Activated T-cell treated with anti-CD3 and anti-CD28 coated beads, Interleukin-2, amount 50 U/mL, for 24 hours (primary cell): ENCODE results near the gene TBX5.
"Not testable (repeated sequence)": the region's sequence is repeated elsewhere in the genome, so short reads cannot be mapped to it uniquely, and the experiment has no call there.

Experiments
- DNase-seq: peaks from one replicate; pipeline ENCODE4 v3.0.0-alpha.2; 2020
- H3K27ac Mint-ChIP-seq: 2 replicates; pipeline ENCODE4 v1.8.0; 2020; ENCODE audit warnings: mild to moderate bottlenecking, mixed read lengths
- H3K27me3 Mint-ChIP-seq: 2 replicates; pipeline ENCODE4 v1.8.0; 2020; ENCODE audit warnings: mixed read lengths
- H3K36me3 Mint-ChIP-seq: 2 replicates; pipeline ENCODE4 v1.8.0; 2020; ENCODE audit warnings: low read depth, mixed read lengths
- H3K4me1 Mint-ChIP-seq: 2 replicates; pipeline ENCODE4 v1.8.0; 2020; ENCODE audit warnings: low read depth, mixed read lengths
- H3K4me3 Mint-ChIP-seq: 2 replicates; pipeline ENCODE4 v1.8.0; 2020; ENCODE audit warnings: mild to moderate bottlenecking, moderate library complexity, mixed read lengths
- H3K9me3 Mint-ChIP-seq: 2 replicates; pipeline ENCODE4 v1.8.0; 2020; ENCODE audit warnings: mixed read lengths

The TBX5 gene

DNA sequence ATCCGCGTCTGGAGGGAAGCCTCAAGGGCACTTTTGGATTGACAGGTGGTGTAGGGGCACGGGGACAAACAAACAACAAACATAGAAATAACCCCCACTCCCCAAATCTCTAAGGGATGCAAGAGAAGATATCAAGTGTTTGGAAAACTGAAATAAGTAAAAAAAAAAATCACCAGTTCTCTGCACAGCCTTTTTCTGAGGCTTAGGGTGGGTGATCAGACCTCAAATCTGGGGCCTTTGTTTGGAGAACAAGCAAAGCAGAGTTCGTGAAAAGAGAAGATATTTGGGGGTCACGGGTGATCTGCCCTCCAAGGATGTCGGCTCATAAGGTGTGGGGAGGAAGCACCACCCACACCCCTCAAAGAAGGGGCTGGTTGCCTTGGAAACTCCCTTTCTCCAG lies 10.7 kb downstream of the TBX5 start:
- Mint-ChIP-seq H3K4me3 (no peak overlapping the region), H3K27ac (no peak overlapping the region), H3K36me3 (no peaks in the 10 kb centered on the region), H3K9me3 (no peaks in the 10 kb centered on the region), H3K4me1 (no peaks in the 10 kb centered on the region), H3K27me3 (peaks cover 95% of the 10 kb centered on the region)
- DNase-seq, result no peak

DNA sequence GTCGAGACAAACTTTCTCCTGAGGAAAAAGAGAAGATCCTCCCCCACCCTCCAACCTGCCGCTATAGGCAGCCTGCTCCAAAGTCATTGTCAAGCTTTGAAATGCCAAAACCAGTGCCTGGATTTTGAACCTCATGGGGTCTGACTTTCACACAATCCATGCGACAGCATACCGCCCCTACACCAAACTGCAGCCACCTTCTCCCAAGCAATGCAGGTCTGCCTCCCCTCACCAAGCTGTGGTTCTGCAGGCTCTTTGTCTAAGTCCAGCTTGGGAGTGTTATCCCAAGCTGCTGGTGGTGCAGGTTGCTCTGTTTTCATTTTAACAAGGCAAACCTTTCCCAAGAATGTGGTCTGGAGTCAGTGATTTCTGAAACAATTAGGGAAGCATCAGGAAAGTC lies 12.4 kb downstream of the TBX5 start:
- Mint-ChIP-seq H3K27me3 (peaks cover 84% of the 10 kb centered on the region), H3K4me3 (no peak overlapping the region), H3K27ac (no peak overlapping the region), H3K9me3 (no peaks in the 10 kb centered on the region), H3K36me3 (no peaks in the 10 kb centered on the region), H3K4me1 (no peaks in the 10 kb centered on the region)
- no peak for DNase-seq

DNA sequence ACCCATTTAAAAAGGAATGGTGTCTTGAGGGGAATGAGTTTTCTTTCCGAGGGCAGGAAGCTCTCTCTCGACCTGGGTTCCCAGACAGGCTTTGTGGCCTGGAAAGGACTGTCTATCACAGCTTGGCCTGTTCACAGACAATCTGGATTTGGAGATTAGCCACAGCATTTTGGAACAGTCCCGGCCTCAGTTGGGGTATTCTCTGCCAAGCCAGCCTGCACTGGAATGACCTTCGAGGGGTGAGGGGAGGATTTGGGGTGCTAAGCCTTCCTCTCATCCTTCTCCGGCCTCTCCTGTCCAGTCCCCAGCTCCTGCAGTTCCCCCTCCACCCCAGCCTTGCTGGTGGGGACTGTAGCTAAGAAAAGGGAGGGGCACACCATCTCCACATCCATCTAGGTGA lies 13.0 kb downstream of the TBX5 start:
- no peaks in the 10 kb centered on the region for H3K4me1 Mint-ChIP-seq
- no peaks in the 10 kb centered on the region for H3K36me3 Mint-ChIP-seq
- no peak overlapping the region for H3K4me3 Mint-ChIP-seq
- H3K27me3 Mint-ChIP-seq, result peaks cover 77% of the 10 kb centered on the region
- H3K9me3 Mint-ChIP-seq, result no peaks in the 10 kb centered on the region
- DNase-seq, result no peak
- no peak overlapping the region for H3K27ac Mint-ChIP-seq

DNA sequence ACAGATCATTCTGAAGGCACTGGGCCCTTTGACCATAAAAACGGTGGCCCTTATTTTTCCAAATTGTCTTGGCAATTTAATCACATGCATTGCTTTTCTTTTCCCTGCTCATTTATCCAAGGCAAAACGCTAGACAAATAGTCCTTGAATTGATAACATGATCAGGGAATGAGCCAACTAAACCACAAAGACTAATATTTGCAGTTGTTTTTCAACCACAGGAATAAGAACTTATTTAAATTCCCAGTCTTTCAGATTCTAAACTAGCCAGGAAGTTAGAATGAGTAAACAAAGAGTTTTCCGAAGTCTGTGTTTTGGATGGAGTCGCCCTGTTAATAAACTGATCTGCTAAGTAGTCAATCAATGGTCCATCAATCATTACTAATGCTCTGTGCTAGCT lies 14.9 kb downstream of the TBX5 start:
- Mint-ChIP-seq H3K4me3 (no peak overlapping the region), H3K4me1 (no peaks in the 10 kb centered on the region), H3K27me3 (peaks cover 60% of the 10 kb centered on the region), H3K9me3 (no peaks in the 10 kb centered on the region), H3K27ac (no peak overlapping the region), H3K36me3 (no peaks in the 10 kb centered on the region)
- no peak for DNase-seq

DNA sequence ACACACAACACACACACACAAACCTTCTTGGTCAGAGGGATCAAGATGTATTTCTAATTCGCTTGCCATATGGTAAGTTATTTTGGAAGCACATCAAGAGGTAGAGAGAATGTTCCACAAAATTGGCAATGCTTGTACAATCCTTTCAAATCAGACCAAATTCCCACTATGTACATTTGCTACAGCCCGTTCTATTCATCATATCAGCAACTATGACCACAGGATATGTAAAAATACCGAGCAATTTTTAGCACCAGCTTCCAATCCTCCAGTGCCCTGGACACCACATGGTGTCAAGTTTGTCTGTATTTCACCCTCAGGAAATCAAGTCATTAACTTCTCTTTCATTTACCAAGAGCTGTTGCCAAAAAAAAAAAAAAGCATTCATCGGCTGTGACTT lies 21.2 kb downstream of the TBX5 start:
- Mint-ChIP-seq H3K9me3 (no peaks in the 10 kb centered on the region), H3K4me1 (no peaks in the 10 kb centered on the region), H3K36me3 (no peaks in the 10 kb centered on the region), H3K4me3 (no peak overlapping the region), H3K27me3 (peaks cover 23% of the 10 kb centered on the region), H3K27ac (no peak overlapping the region)
- no peak for DNase-seq

DNA sequence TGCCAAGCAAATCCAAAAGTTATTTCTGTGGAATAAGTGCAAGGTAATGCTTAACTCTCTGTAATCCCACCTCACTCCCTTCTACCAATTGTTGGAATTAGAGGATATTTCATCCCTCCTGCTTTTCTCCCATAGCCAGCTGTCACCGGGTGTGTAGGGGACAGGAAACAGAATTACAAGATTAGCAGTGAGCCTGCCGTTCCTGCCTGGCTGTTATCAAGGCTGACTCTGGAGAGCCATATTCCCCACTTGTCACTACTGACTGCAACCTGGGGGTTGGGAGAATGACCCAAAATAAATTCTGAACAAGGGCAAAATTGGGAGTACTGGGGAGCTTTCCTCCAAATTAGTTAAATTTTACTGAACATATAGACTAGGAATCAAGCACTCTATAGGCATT lies 24.8 kb downstream of the TBX5 start:
- H3K9me3 Mint-ChIP-seq, result no peaks in the 10 kb centered on the region
- H3K4me1 Mint-ChIP-seq, result no peaks in the 10 kb centered on the region
- DNase-seq, result no peak
- H3K4me3 Mint-ChIP-seq, result no peak overlapping the region
- H3K36me3 Mint-ChIP-seq, result no peaks in the 10 kb centered on the region
- peaks cover 22% of the 10 kb centered on the region for H3K27me3 Mint-ChIP-seq
- H3K27ac Mint-ChIP-seq, result no peak overlapping the region

DNA sequence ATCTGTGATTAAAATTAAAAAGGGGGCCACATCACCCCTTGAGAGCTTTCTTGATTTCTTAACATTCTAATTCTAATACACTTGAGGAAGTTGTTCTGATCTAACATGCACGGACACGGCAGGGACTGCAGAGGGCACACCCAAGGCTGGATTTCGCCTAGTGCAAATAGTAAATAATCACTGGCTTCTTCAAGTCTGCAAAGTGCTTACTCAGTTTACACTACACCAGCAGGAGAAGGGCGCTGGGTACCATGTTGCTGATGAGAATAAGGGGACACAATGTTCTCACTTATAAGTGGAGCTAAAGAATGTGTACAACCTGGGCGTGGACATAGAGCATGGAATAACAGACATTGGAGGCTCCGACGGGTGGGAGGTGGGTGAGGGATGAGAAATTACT lies 34.2 kb downstream of the TBX5 start:
- Mint-ChIP-seq H3K27me3 (peaks cover 13% of the 10 kb centered on the region), H3K27ac (no peak overlapping the region)
- DNase-seq, result no peak

DNA sequence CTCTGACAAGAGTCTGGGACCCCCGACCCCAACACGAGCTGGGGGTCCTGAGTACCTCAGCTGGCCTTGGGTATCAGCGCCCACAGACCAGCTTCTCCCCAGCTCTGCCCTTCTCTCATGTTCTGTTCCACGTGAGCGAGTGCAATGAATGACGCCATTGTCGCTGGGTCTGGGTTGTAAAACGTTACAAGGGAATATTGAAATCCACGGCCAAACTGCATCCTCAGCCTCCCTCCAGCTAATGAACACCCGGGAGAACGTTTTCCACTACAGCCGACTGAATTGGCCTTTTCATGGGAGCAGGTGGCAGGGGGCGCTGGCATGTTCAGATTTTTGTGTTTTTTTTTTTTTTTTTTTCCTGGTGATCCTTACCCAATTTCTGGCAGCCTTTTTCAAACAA lies 34.7 kb downstream of the TBX5 start:
- Mint-ChIP-seq H3K27ac (no peak overlapping the region), H3K36me3 (no peaks in the 10 kb centered on the region), H3K4me3 (no peak overlapping the region), H3K4me1 (no peaks in the 10 kb centered on the region), H3K9me3 (peaks cover 2% of the 10 kb centered on the region), H3K27me3 (peaks cover 13% of the 10 kb centered on the region)
- DNase-seq, result no peak

More for the DNA sequence above, 34.2 kb downstream of the TBX5 start:
- no peaks in the 10 kb centered on the region for H3K4me1 Mint-ChIP-seq
- no peak overlapping the region for H3K4me3 Mint-ChIP-seq
- no peaks in the 10 kb centered on the region for H3K36me3 Mint-ChIP-seq
- H3K9me3 Mint-ChIP-seq, result no peaks in the 10 kb centered on the region

DNA sequence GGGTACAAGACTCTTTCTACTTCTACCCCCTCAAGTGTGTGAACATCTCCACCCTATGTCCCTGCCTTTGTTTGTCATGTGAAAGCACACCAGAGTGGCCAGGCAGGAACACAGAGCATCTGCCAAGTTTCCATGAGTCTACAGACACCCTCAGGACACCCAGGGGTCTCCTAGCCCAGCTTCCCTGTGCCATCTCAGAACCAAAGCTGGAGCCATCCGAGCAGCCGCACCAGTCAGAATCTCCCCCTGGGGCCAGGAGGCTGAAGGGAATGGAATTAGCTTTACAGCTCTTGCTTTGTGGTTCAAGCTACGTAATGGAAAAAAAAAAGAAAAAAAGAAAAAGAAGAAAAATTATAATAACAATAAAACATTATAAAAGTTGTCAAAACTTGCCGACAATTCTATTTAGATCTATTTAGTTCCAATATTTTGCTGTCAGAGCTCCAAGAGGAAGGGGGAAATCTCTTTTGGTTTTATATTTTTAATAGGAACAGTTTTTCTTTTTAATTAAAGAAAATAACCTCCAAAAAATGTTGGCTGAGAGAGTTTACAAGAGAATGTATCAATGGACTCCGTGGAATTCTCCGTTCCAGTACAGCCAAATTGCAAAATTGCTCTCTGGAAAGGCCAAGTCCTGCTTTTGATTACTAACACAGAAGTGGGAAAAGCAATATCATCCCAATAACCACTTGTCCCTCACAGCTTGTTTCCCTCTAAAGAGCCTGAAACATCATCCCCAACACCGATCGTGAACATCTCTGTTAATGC lies 37.1 kb downstream of the TBX5 start:
- Mint-ChIP-seq H3K27ac (no peak overlapping the region), H3K36me3 (no peaks in the 10 kb centered on the region), H3K4me3 (no peak overlapping the region), H3K4me1 (no peaks in the 10 kb centered on the region), H3K27me3 (peaks cover 7% of the 10 kb centered on the region), H3K9me3 (peaks cover 4% of the 10 kb centered on the region)
- DNase-seq, result no peak

DNA sequence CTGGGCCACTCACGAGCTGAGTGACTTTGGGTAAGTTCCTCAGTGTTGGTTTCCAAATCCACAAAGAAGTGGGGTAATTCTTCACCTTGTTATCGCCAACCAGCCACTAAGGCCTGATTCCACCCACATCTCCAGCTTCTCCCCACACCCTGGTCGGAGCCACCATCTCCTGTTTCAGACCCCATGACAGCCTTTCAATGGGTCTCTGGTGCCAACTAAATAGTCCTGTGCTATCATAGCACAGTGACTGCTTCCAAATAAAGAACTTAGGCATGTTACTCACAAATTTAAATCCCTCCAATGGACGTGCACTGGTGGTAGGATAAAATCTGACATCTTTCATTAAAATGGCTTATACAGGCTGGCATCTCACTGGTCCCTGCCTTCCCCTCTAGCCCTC lies 44.0 kb downstream of the TBX5 start:
- H3K27me3 Mint-ChIP-seq, result no peaks in the 10 kb centered on the region

DNA sequence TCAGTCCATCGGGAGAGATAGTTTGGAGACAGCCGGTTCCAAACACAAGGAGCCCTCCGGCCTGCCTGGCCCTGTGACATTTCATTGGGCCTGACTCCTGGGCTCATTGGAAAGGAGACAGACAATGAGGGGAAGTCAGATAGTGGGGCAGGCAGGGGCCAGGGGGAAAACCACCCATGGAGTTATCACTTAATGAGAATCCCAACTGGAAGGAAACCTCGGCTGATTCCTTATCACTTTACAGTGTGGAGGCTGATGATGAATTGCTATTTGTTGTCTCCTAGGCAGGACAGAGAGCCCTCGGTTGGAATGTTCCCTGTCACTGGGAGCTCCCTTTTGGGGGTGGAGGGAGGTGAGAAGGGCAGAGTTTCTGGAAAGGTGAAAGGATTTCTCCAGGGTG lies 44.4 kb downstream of the TBX5 start:
- H3K9me3 Mint-ChIP-seq, result peaks cover 4% of the 10 kb centered on the region
- H3K36me3 Mint-ChIP-seq, result no peaks in the 10 kb centered on the region
- no peak overlapping the region for H3K4me3 Mint-ChIP-seq
- H3K4me1 Mint-ChIP-seq, result no peaks in the 10 kb centered on the region
- no peak for DNase-seq
- H3K27ac Mint-ChIP-seq, result no peak overlapping the region
- no peaks in the 10 kb centered on the region for H3K27me3 Mint-ChIP-seq

More for the DNA sequence above, 44.0 kb downstream of the TBX5 start:
- DNase-seq, result no peak
- Mint-ChIP-seq H3K4me3 (no peak overlapping the region), H3K36me3 (no peaks in the 10 kb centered on the region), H3K4me1 (no peaks in the 10 kb centered on the region), H3K27ac (no peak overlapping the region), H3K9me3 (peaks cover 4% of the 10 kb centered on the region)

DNA sequence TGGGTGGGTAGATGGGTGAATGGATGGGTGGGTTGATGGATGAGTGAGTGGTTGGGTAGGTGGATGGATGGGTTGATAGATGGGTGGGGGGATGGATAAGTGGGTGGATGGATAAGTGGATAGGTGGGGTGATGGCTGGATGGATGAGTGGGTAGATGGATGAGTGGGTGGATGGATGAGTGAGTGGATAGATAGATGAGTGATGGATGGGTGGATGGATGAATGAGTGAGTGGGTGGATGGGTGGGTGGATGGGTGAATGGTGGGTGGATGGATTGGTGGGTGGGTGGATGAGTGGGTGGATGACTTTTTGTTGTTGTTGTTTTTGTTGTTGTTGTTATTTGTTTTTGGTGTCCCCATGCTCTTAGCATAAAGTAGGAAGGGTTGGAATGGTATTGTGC lies 45.5 kb downstream of the TBX5 start:
- H3K9me3 Mint-ChIP-seq, result no peaks in the 10 kb centered on the region
- H3K27me3 Mint-ChIP-seq, result peaks cover 1% of the 10 kb centered on the region
- no peak overlapping the region for H3K27ac Mint-ChIP-seq
- no peaks in the 10 kb centered on the region for H3K36me3 Mint-ChIP-seq
- no peak overlapping the region for H3K4me3 Mint-ChIP-seq
- no peak for DNase-seq
- no peaks in the 10 kb centered on the region for H3K4me1 Mint-ChIP-seq

DNA sequence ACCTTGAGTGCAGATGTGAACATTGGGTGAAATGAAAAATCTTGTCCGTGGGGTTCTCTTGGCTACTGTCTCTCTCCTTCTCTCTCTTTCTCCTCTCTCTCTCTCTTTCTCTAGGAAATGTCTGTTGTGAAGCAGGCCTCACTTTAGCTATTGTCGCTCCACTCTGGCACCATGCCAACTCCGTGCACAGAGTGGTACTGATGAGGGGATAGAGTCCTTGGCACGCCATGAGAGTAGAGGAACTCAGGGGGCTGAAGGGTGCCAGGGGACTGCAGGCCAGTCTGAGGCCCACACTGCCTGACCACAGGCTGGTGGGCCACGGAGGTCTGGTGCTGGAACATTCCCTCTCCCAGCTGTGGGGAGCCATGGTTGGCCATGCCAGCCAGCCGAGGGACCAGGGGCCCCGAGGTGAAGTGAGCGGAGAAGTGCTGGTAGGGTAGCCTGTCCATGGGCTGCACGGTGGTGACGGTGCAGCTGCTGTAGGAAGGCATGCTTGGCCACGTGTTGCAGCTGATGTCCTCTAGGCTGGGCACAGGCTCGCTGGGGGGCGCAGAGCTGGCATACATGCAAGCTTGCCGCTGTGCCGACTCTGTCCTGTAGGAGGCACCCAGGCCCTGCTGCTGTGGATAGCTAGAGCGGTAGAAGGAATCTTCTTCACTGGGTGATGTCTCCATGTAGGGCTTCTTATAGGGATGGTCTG lies 50.4 kb downstream of the TBX5 start:
- Mint-ChIP-seq H3K4me1 (no peaks in the 10 kb centered on the region), H3K9me3 (no peaks in the 10 kb centered on the region), H3K27ac (no peak overlapping the region), H3K4me3 (no peak overlapping the region), H3K36me3 (no peaks in the 10 kb centered on the region), H3K27me3 (peaks cover 9% of the 10 kb centered on the region)
- DNase-seq, result no peak

DNA sequence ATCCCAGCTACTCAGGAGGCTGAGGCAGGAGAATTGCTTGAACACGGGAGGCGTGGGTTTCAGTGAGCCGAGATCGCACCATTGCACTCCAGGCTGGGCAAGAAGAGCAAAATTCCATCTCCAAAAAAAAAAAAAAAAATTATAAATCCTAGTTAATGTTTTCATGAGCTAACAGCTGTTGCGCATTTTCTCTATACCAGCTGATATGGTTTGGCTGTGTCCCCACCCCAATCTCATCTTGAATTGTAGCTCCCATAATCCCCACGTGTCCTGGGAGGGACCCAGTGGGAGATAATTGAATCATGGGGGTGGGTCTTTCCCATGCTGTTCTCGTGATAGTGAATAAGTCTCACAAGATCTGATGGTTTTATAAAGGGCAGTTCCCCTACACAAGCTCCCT lies 56.7 kb downstream of the TBX5 start:
- not testable (repeated sequence) for H3K27ac Mint-ChIP-seq, H3K4me3 Mint-ChIP-seq, DNase-seq, H3K4me1 Mint-ChIP-seq, H3K36me3 Mint-ChIP-seq, H3K27me3 Mint-ChIP-seq, H3K9me3 Mint-ChIP-seq

DNA sequence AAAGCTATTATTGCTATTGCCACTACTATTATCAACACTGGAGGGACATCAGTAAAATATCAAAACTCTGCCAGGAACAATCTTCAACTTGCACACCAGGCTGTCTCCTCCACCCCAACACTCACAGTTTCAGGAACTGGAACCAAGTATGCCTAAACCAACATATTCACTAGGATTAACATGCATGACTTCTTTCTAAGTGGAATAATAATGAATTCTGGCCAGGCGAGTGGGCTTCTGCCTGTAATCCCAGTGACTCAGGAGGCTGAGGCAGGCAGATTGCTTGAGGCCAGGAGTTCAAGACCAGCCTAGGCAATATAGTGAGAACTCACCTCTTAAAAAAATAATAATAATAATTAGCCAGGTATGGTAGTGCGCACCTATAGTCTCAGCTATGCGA lies 58.1 kb downstream of the TBX5 start:
- no peak overlapping the region for H3K27ac Mint-ChIP-seq
- H3K27me3 Mint-ChIP-seq, result no peaks in the 10 kb centered on the region
- DNase-seq, result no peak
- H3K36me3 Mint-ChIP-seq, result no peaks in the 10 kb centered on the region
- H3K4me3 Mint-ChIP-seq, result no peak overlapping the region
- H3K9me3 Mint-ChIP-seq, result no peaks in the 10 kb centered on the region
- H3K4me1 Mint-ChIP-seq, result no peaks in the 10 kb centered on the region
